ENCODE measurements around the gene LRRC53.

The LRRC53 gene

GRCh38 chr1:74512170-74512915 lies at the start of gene LRRC53:
TSS of gene LRRC53 (minus strand) at chr1:74512611. CDS start at chr1:74483349, 29,262 bp downstream.
- Histone ChIP-seq H3K4me3 (ENCODE audit: low read depth in 1 of 2, low read length in 1 of 2) (no peak within 1 kb of the TSS), H3K36me3 (no peaks in the 10 kb centered on the region), H3K9me3 (no peaks in the 10 kb centered on the region), H3K4me1 (ENCODE audit: control insufficient read depth in 1 of 2, insufficient read depth in 1 of 2, low read depth in 1 of 2, low read length in 1 of 2) (no peaks in the 10 kb centered on the region), H3K27ac (no peak within 1 kb of the TSS), H3K27me3 (no peaks in the 10 kb centered on the region)
- TF ChIP-seq CTCF (IDR thresholded peaks at IDR 0.05), result no peak

GRCh38 chr1:74549932-74550331 lies 37.5 kb upstream of the LRRC53 start:
- Histone ChIP-seq H3K4me3 (ENCODE audit: low read depth in 1 of 2, low read length in 1 of 2) (no peak overlapping the region), H3K27me3 (no peaks in the 10 kb centered on the region), H3K9me3 (no peaks in the 10 kb centered on the region), H3K4me1 (ENCODE audit: control insufficient read depth in 1 of 2, insufficient read depth in 1 of 2, low read depth in 1 of 2, low read length in 1 of 2) (no peaks in the 10 kb centered on the region), H3K27ac (no peak overlapping the region), H3K36me3 (no peaks in the 10 kb centered on the region)
- TF ChIP-seq CTCF (IDR thresholded peaks at IDR 0.05), result no peak

GRCh38 chr1:74548961-74549750 lies 36.7 kb upstream of the LRRC53 start:
- TF ChIP-seq CTCF (IDR thresholded peaks at IDR 0.05), result no peak
- H3K4me3 ChIP-seq (ENCODE audit: low read depth in 1 of 2, low read length in 1 of 2), result no peak overlapping the region
- H3K4me1 ChIP-seq (ENCODE audit: control insufficient read depth in 1 of 2, insufficient read depth in 1 of 2, low read depth in 1 of 2, low read length in 1 of 2), result no peaks in the 10 kb centered on the region
- no peak overlapping the region for H3K27ac ChIP-seq
- no peaks in the 10 kb centered on the region for H3K27me3 ChIP-seq
- no peaks in the 10 kb centered on the region for H3K36me3 ChIP-seq
- H3K9me3 ChIP-seq, result no peaks in the 10 kb centered on the region

GRCh38 chr1:74545821-74546220 lies 33.4 kb upstream of the LRRC53 start:
- Histone ChIP-seq H3K36me3 (no peaks in the 10 kb centered on the region), H3K4me3 (ENCODE audit: low read depth in 1 of 2, low read length in 1 of 2) (no peak overlapping the region), H3K27ac (no peak overlapping the region), H3K27me3 (no peaks in the 10 kb centered on the region), H3K4me1 (ENCODE audit: control insufficient read depth in 1 of 2, insufficient read depth in 1 of 2, low read depth in 1 of 2, low read length in 1 of 2) (no peaks in the 10 kb centered on the region), H3K9me3 (no peaks in the 10 kb centered on the region)
- TF ChIP-seq CTCF (IDR thresholded peaks at IDR 0.05), result no peak

- no peaks in the 10 kb centered on the region for H3K9me3 ChIP-seq
- TF ChIP-seq CTCF (IDR thresholded peaks at IDR 0.05), result no peak
- H3K27ac ChIP-seq, result no peak overlapping the region
- no peaks in the 10 kb centered on the region for H3K36me3 ChIP-seq
- H3K4me3 ChIP-seq (ENCODE audit: low read depth in 1 of 2, low read length in 1 of 2), result no peak overlapping the region
- no peaks in the 10 kb centered on the region for H3K4me1 ChIP-seq (ENCODE audit: control insufficient read depth in 1 of 2, insufficient read depth in 1 of 2, low read depth in 1 of 2, low read length in 1 of 2)
- no peaks in the 10 kb centered on the region for H3K27me3 ChIP-seq
Measured at GRCh38 chr1:74534241-74534640, 21.8 kb upstream of the LRRC53 start.
